ENCODE measurements around the gene SMIM45.
A peak's percentile ranks its signal among the peaks of the same experiment; 100 is the strongest.

The SMIM45 gene

GRCh38 chr22:41913842-41914534, 38.0 kb upstream of the SMIM45 start:
- Histone ChIP-seq H3K4ac (ENCODE audit: low read depth, low read length) (no peak overlapping the region), H3K9ac (ENCODE audit: low read depth, low read length) (no peak overlapping the region), H3K27me3 (ENCODE audit: control insufficient read depth, insufficient read depth, low read length) (peaks cover 83% of the 10 kb centered on the region), H4K91ac (ENCODE audit: insufficient read depth, low read depth, low read length) (no peak overlapping the region), H2BK20ac (ENCODE audit: low read depth, low read length) (no peak overlapping the region), H2AK9ac (replicated peaks; ENCODE audit: low read depth, low read length, poor library complexity) (no peak overlapping the region), H3K27ac (ENCODE audit: insufficient read depth, low read length) (no peak overlapping the region), H2BK120ac (ENCODE audit: low read depth, low read length) (no peak overlapping the region), H3K9me3 (ENCODE audit: control insufficient read depth, insufficient read depth, low read length) (no peaks in the 10 kb centered on the region), H2AFZ (replicated peaks; ENCODE audit: low read length, poor library complexity) (peak overlapping the region; percentile 56), H3K18ac (ENCODE audit: low read depth, low read length) (no peak overlapping the region), H2BK5ac (ENCODE audit: low read depth, low read length, poor library complexity, severe bottlenecking) (no peak overlapping the region), H2BK15ac (ENCODE audit: low read depth, low read length) (no peak overlapping the region), H3K4me3 (ENCODE audit: insufficient read depth, low read depth, low read length) (no peak overlapping the region), H4K20me1 (ENCODE audit: insufficient read depth, low read length) (peaks cover 3% of the 10 kb centered on the region), H3K56ac (ENCODE audit: extremely low read depth, insufficient read depth, low read length) (no peak overlapping the region), H3K9me1 (ENCODE audit: insufficient read depth, low read length) (no peaks in the 10 kb centered on the region; the same call in 1 of the 2 replicates), H3K23ac (ENCODE audit: low read depth, low read length) (no peak overlapping the region), H3K4me2 (ENCODE audit: low read depth, low read length) (no peak overlapping the region), H3K79me1 (ENCODE audit: low read depth in 1 of 2, low read length in 2 of 2) (no peaks in the 10 kb centered on the region), H2AK5ac (ENCODE audit: low read depth, low read length) (no peak overlapping the region), H3K14ac (replicated peaks; ENCODE audit: low read depth, low read length) (no peak overlapping the region), H3K36me3 (ENCODE audit: control insufficient read depth, insufficient read depth, low read length) (no peaks in the 10 kb centered on the region), H4K8ac (ENCODE audit: low read depth in 2 of 2, low read length in 2 of 2) (no peak overlapping the region), H3K4me1 (ENCODE audit: control insufficient read depth, insufficient read depth, low read length) (peaks cover 2% of the 10 kb centered on the region; the same call in 1 of the 2 replicates), H4K5ac (ENCODE audit: low read depth, low read length) (no peak overlapping the region)
- no peak for ATAC-seq (ENCODE audit: low read depth)
- ChIA-PET POLR2A (ENCODE audit: unreplicated experiment) (no interaction called here), CTCF (no interaction called here)
- intact Hi-C loops (cut with micrococcal nuclease) = no loop called here
- in situ Hi-C loops (cut with MboI; ENCODE audit: low sequenced_read_pairs) = no loop called here
- WGBS, 2 experiments (ENCODE audit: extremely low coverage in 2 of 2, insufficient read length in 1 of 2) = 2% methylated on average over 40 of the region's 79 CpGs; no CpG with 5 or more reads in 1 of the 2 experiments
- no TSS peak for BruUV-seq (replicated peaks)
- DNase-seq = no peak
- dilution Hi-C loops (cut with HindIII; ENCODE audit: low sequenced_read_pairs, unreplicated experiment) = no loop called here
- TF ChIP-seq MAFK (IDR thresholded peaks at IDR 0.05; ENCODE audit: low read depth, low read length) (no peak), CHD1 (IDR thresholded peaks at IDR 0.05; ENCODE audit: low read depth, low read length) (no peak), CEBPB (IDR thresholded peaks at IDR 0.05; ENCODE audit: low read depth, low read length) (no peak), CTCF (conservative IDR thresholded peaks at IDR 0.05; ENCODE audit: low read depth, low read length) (no peak), BHLHE40 (IDR thresholded peaks at IDR 0.05; ENCODE audit: low read depth, low read length) (no peak; the same call in 1 of the 2 replicates), FOS (IDR thresholded peaks at IDR 0.05; ENCODE audit: low read depth, low read length) (no peak), RCOR1 (IDR thresholded peaks at IDR 0.05; ENCODE audit: insufficient replicate concordance, low read length) (no peak), SMC3 (IDR thresholded peaks at IDR 0.05; ENCODE audit: low read depth, low read length) (no peak)

Data from IMR-90 (cell line).